Adrenal gland (tissue), 5 donors: Measurements from ENCODE around the gene SETBP1.

Experiments
- CTCF ChIP-seq, 6 experiments: fragments of 450-650 bp in 4 of 6; fragments of 200-600 bp in 2 of 6; sonication (generic) in 1 of 6; IDR thresholded peaks; 1 replicate in 5 of 6; 2 replicates in 1 of 6; pipeline versions ENCODE4 v1.5.1 to v1.8.0; 2016 to 2021; ENCODE audit warnings: antibody characterized with exemption in 6 of 6, mild to moderate bottlenecking in 2 of 6, moderate library complexity in 1 of 6
- POLR2A ChIP-seq, 2 donors: fragments of 450-650 bp; IDR thresholded peaks; one replicate each; pipeline ENCODE4 v1.6.1; 2017; ENCODE audit warnings: antibody characterized with exemption in 2 of 2, mild to moderate bottlenecking in 2 of 2, moderate library complexity in 1 of 2
- donor health status: DM: no; HTN: no; CAD: no.

DNA sequence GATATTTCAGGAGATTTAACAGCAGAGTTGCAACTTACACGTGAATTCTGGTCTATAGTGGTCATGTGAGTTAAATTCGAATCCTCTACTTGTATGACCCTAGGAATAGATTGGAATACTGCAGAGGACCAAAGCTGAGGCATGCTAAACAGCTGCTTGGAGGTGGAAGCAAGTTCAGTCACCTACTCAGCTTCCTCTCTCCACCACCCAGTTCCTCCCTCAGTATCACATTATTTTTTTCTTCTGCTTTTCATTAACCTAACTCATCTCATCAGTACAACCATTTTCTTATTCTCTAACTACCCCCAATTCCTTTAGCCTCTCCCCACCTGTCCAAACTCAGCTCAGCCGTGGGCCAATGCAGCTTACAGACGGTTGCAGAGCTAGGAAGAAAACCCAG is 385.5 kb downstream of the SETBP1 start:
- TF ChIP-seq POLR2A (IDR thresholded peaks at IDR 0.05) (no peak), CTCF (IDR thresholded peaks at IDR 0.05) (no peak)
